ENCODE measurements around the gene COA1.
"Not testable (repeated sequence)": the region's sequence is repeated elsewhere in the genome, so short reads cannot be mapped to it uniquely, and the experiment has no call there.

The COA1 gene

DNA sequence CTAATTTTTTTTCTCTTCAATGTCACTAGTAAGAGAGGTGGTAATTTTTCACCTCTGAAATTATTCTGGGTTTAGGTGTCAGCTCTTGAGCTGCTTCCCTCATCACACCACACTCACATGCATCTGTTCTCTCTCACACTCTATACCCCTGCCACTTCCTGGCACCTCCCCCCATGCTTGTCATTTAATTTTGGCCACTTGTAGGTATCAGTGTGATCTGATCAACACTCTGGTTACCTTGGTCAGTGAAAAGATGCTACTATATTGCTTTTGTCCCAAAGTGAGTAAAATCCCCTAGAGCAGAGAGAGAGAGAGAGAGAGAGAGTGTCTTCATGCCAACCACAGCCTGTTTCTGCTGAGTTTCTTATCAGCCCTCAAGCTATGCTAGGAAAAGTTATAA is 103.9 kb downstream of the COA1 start:
- no peak for DNase-seq

GRCh38 chr7:43624156-43624555 is 105.2 kb downstream of the COA1 start:
- no peak for DNase-seq

- no peak for DNase-seq
Measured at GRCh38 chr7:43621729-43622448, 107.4 kb downstream of the COA1 start.

DNA sequence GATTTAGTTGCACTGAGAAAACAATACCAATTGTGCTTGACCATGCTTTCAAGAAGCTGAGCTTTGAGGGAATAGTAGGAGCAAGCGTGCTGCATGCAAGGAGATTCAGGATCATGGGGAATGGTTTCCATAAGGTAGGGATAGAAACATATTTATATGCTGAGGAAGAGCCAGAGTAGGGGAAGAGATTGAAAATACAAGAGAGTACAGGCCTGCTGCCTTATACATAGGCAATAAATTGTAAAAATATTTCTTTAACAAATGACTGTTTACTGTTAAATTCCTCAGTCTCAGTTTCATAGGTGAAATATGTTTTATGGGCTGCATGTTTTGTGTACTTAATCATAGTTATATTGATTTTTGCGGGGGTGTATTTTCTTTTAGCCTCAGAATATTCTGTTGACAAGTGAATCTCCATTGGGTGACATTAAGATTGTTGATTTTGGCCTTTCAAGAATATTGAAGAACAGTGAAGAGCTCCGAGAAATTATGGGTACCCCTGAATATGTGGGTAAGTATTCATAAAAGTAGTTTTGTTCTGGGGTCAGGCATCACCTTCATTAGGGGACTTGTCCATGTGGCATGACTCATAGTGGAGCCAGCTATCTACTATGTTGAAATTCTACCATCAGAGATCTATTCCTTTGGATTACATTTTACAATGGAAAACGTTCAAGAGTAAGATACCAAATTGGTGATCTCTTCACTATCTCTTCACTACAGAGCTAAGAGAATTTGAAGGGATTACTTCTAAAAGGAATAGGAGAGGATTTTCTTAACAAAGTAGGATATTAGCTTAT is 109.9 kb downstream of the COA1 start:
- no peak for DNase-seq

- no peak for DNase-seq
Measured at GRCh38 chr7:43618073-43618472, 111.2 kb downstream of the COA1 start.

DNA sequence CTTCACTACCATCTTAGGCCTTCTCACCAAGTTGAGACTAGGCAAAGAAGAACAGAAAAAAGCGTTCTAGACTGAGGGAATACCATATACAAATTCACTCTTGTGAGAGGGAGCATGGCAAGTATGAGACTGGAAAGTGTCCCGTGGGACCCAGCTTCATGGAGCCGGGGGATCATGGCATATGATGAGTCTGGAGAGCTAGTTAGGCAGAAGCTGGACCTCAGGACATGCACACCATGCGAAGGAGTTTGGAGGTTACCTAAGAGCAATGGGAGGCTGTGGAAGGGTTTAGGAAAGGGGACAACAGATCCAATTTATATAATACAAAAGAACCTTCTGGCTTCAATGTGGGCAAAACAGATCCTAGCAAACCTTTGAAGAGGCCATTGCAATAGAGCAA is 112.3 kb downstream of the COA1 start:
- DNase-seq: no peak

- DNase-seq: no peak
Measured at GRCh38 chr7:43615558-43616145, 113.7 kb downstream of the COA1 start.

- no peak for DNase-seq
Measured at GRCh38 chr7:43612599-43613589, 116.4 kb downstream of the COA1 start.

GRCh38 chr7:43612128-43612527 is 117.2 kb downstream of the COA1 start:
- DNase-seq: no peak

GRCh38 chr7:43609097-43609496 is 120.2 kb downstream of the COA1 start:
- DNase-seq: no peak

- no peak for DNase-seq
Measured at GRCh38 chr7:43604251-43604650, 125.1 kb downstream of the COA1 start.

- DNase-seq: no peak
Measured at GRCh38 chr7:43602256-43602655, 127.1 kb downstream of the COA1 start.

DNA sequence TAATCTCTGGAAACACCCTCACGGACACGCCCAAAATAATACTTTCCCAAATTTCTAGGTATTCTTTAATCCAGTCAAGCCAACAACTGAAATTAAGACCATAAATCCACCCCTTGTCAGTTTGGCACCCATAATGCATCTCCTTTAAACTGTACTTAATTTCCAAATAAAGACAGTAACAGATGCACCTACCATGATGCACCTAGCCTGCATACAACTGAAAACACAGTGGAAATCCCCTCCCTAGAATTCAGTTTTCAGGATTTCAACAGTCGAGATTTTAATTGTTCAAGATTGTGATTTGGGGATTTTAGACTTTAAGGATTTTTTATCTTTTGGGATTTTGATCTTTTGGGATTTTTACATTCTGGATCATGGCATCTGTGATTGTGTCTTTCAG is 129.3 kb downstream of the COA1 start:
- DNase-seq: no peak

DNA sequence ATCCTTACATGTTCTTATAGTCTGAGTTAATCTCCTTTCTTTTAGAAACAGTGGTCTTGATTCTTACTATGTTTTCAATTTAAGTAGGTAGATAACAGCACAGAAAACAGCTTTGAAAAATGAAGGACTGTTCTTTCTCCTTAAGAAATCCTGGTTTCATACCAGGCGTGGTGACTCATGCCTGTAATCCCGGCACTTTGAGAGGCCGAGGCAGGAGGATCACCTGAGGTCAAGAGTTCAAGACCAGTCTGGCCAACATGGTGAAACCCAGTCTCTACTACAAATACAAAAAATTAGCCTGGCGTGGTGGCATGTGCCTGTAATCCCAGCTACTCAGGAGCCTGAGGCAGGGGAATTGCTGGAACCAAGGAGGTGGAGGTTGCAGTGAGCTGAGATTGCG is 132.9 kb downstream of the COA1 start:
- DNase-seq: not testable (repeated sequence)

DNA sequence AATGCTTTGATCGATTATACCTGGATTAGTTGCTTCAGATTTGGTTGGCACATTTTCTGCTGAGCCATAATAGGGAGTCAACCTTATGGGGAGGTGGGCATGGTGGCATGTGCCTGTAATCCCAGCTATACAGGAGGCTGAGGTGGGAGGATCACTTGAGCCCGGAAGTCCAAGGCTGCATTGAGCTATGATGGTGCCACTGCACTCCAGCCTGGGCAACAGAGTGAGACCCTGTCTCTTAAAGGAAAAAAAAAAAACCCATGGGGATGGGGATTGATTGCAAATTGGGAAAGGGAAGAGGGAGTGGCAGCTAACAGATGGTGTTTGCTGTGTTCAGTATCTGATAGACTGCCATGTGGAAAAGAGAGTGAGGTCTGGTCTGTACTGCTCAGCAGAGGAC is 135.3 kb downstream of the COA1 start:
- no peak for DNase-seq

DNA sequence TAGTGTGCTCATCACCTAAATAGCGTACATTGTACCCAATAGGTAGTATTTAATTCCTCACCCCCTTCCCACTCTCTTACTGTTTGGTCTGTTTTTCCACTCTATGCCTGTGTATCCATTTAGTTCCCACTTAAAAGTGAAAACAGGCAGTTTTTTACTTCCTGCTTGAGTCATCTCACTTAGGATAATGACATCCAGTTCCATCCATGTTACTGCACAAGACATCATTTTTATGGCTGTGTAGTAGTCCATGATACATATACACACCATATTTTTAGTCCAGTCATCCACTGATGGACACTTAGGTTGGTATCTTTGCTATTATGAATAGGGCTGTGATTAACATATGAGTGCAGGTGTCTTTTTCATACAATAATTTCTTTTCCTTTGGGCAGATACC is 136.3 kb downstream of the COA1 start:
- no peak for DNase-seq

DNA sequence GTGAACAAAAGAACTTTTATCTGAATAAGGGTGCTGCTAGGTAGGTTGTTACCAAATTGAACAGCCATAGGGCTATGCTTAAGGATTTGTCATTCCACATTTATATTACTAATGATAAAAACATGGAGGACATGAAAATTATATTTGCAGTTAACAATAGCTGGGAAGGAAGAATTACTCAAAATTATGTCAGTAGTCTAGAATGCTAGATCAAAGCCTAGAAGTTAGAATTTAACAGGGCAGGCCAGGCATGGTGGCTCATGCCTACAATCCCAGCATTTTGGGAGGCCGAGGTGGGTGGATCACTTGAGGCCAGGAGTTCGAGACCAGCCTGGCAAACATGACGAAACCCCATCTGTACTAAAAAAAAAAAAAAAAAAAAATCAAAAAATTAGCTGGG is 137.0 kb downstream of the COA1 start:
- DNase-seq: no peak

GRCh38 chr7:43591558-43592180 is 137.7 kb downstream of the COA1 start:
- DNase-seq: no peak

DNA sequence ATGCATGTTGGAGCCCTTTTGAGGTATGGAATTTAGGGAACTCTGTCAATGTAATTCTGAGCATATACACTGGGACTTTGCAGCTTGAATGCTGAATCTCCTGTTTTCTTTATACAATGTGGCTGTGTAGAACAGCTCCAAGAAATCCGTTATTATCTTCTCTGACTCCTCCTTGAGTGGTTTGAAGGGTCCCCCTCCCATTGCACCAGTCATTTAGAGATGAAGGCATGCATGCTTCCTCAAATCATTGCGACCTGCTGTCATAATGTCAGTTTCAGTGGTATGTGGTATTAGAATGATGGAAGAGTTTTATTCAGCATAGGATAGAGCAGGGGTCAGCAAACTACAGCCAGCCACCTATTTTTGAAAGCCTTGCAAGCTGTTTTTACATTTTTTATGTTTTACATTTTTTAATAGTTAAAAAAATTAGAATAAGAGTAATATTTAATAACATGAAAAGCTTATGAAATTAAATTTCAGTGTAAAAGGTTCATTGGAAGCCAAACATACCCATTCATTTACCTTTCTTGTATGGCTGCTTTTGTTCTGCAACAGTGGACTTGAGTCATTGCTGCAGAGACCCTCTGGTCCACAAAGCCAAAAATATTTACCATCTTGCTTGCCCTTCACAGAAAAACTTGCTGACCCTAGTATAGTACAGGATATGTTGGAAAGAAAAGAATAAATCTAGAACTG is 138.3 kb downstream of the COA1 start:
- no peak for DNase-seq

GRCh38 chr7:43589728-43590127 is 139.6 kb downstream of the COA1 start:
- no peak for DNase-seq
